ENCODE results near the gene SELP.
A peak's percentile ranks its signal among the peaks of the same experiment; 100 is the strongest.

Gene SELP

GRCh38 chr1:169588112-169588511 lies 41.8 kb downstream of the SELP start:
- no peaks in the 10 kb centered on the region for H3K27me3 ChIP-seq (ENCODE audit: insufficient read depth, low read length, poor library complexity, severe bottlenecking)
- no peak for TF ChIP-seq EZH2phosphoT487 (IDR thresholded peaks at IDR 0.05; ENCODE audit: borderline replicate concordance)
- TF ChIP-seq, protein P1, sequence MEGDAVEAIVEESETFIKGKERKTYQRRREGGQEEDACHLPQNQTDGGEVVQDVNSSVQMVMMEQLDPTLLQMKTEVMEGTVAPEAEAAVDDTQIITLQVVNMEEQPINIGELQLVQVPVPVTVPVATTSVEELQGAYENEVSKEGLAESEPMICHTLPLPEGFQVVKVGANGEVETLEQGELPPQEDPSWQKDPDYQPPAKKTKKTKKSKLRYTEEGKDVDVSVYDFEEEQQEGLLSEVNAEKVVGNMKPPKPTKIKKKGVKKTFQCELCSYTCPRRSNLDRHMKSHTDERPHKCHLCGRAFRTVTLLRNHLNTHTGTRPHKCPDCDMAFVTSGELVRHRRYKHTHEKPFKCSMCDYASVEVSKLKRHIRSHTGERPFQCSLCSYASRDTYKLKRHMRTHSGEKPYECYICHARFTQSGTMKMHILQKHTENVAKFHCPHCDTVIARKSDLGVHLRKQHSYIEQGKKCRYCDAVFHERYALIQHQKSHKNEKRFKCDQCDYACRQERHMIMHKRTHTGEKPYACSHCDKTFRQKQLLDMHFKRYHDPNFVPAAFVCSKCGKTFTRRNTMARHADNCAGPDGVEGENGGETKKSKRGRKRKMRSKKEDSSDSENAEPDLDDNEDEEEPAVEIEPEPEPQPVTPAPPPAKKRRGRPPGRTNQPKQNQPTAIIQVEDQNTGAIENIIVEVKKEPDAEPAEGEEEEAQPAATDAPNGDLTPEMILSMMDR (conservative IDR thresholded peaks at IDR 0.05; ENCODE audit: low read length) = no peak
- no peaks in the 10 kb centered on the region for H3K79me2 ChIP-seq (ENCODE audit: insufficient read depth, low read length)
- H3K9ac ChIP-seq (ENCODE audit: low read depth, low read length, poor library complexity, severe bottlenecking) = no peak overlapping the region
- peaks cover 16% of the 10 kb centered on the region for H3K4me1 ChIP-seq (ENCODE audit: insufficient read depth, low read length, poor library complexity, severe bottlenecking)
- H3F3A ChIP-seq (ENCODE audit: low read depth) = no peaks in the 10 kb centered on the region
- H3K4me2 ChIP-seq (ENCODE audit: low read depth, low read length, poor library complexity, severe bottlenecking) = no peak overlapping the region
- H3K9me3 ChIP-seq (ENCODE audit: insufficient read depth, low read depth, low read length) = no peaks in the 10 kb centered on the region
- no peak overlapping the region for H2AFZ ChIP-seq (ENCODE audit: low read length)
- no peak overlapping the region for H3K4me3 ChIP-seq (ENCODE audit: low read length, poor library complexity, severe bottlenecking)
- H3K9me2 ChIP-seq (replicated peaks; ENCODE audit: low read depth, low read length) = no peaks in the 10 kb centered on the region
- H3K36me3 ChIP-seq (ENCODE audit: insufficient read depth, low read length) = no peaks in the 10 kb centered on the region
- H4K20me1 ChIP-seq (ENCODE audit: insufficient read depth, low read length, poor library complexity, severe bottlenecking) = no peaks in the 10 kb centered on the region

GRCh38 chr1:169586395-169587255 lies 43.3 kb downstream of the SELP start, which contains the start of gene F5:
Gene F5, minus strand, starts transcription at chr1:169586481. Its CDS starts 95 bp downstream, at chr1:169586386.
- TF ChIP-seq EZH2phosphoT487 (IDR thresholded peaks at IDR 0.05; ENCODE audit: borderline replicate concordance) = no peak
- TF ChIP-seq, protein P1 (conservative IDR thresholded peaks at IDR 0.05; ENCODE audit: low read length) = peak; percentile 74
- Histone ChIP-seq H3K4me3 (ENCODE audit: low read length, poor library complexity, severe bottlenecking) (no peak within 1 kb of the TSS), H3K36me3 (ENCODE audit: insufficient read depth, low read length) (no peaks in the 10 kb centered on the region), H2AFZ (ENCODE audit: low read length) (peak within 1 kb of the TSS; percentile 45; the same call in 1 of the 2 replicates), H3K9me3 (ENCODE audit: insufficient read depth, low read depth, low read length) (no peaks in the 10 kb centered on the region), H3F3A (ENCODE audit: low read depth) (no peaks in the 10 kb centered on the region), H4K20me1 (ENCODE audit: insufficient read depth, low read length, poor library complexity, severe bottlenecking) (no peaks in the 10 kb centered on the region), H3K9ac (ENCODE audit: low read depth, low read length, poor library complexity, severe bottlenecking) (no peak within 1 kb of the TSS), H3K27me3 (ENCODE audit: insufficient read depth, low read length, poor library complexity, severe bottlenecking) (no peaks in the 10 kb centered on the region), H3K9me2 (replicated peaks; ENCODE audit: low read depth, low read length) (no peaks in the 10 kb centered on the region), H3K4me1 (ENCODE audit: insufficient read depth, low read length, poor library complexity, severe bottlenecking) (peaks cover 16% of the 10 kb centered on the region), H3K79me2 (ENCODE audit: insufficient read depth, low read length) (no peaks in the 10 kb centered on the region), H3K4me2 (ENCODE audit: low read depth, low read length, poor library complexity, severe bottlenecking) (peak within 1 kb of the TSS; percentile 22)

GRCh38 chr1:169586067-169586394 lies 43.9 kb downstream of the SELP start:
- no peak overlapping the region for H3K4me2 ChIP-seq (ENCODE audit: low read depth, low read length, poor library complexity, severe bottlenecking)
- H3K4me1 ChIP-seq (ENCODE audit: insufficient read depth, low read length, poor library complexity, severe bottlenecking) = peaks cover 16% of the 10 kb centered on the region
- H3K4me3 ChIP-seq (ENCODE audit: low read length, poor library complexity, severe bottlenecking) = no peak overlapping the region

More at GRCh38 chr1:169586067-169586394, 43.9 kb downstream of the SELP start:
- no peaks in the 10 kb centered on the region for H4K20me1 ChIP-seq (ENCODE audit: insufficient read depth, low read length, poor library complexity, severe bottlenecking)
- H3K27me3 ChIP-seq (ENCODE audit: insufficient read depth, low read length, poor library complexity, severe bottlenecking) = no peaks in the 10 kb centered on the region
- no peak overlapping the region for H3K9ac ChIP-seq (ENCODE audit: low read depth, low read length, poor library complexity, severe bottlenecking)
- TF ChIP-seq EZH2phosphoT487 (IDR thresholded peaks at IDR 0.05; ENCODE audit: borderline replicate concordance) = no peak
- TF ChIP-seq, protein P1 (conservative IDR thresholded peaks at IDR 0.05; ENCODE audit: low read length) = no peak
- H3F3A ChIP-seq (ENCODE audit: low read depth) = no peaks in the 10 kb centered on the region
- no peaks in the 10 kb centered on the region for H3K36me3 ChIP-seq (ENCODE audit: insufficient read depth, low read length)
- no peak overlapping the region for H2AFZ ChIP-seq (ENCODE audit: low read length)
- no peaks in the 10 kb centered on the region for H3K9me2 ChIP-seq (replicated peaks; ENCODE audit: low read depth, low read length)
- H3K79me2 ChIP-seq (ENCODE audit: insufficient read depth, low read length) = no peaks in the 10 kb centered on the region
- no peaks in the 10 kb centered on the region for H3K9me3 ChIP-seq (ENCODE audit: insufficient read depth, low read depth, low read length)
